HCT116 (cell line): ENCODE data around the gene SLC26A2. TPM values are rescaled to one million over a fixed set of nuclear protein-coding genes. Genes with fewer than 3 reads are reported as not detected.

Experiments used
- ATAC-seq: fragments of 200-7000 bp; cut with Tn5 transposase; 2 replicates; pipeline ENCODE4 v1.9.1; 2020; ENCODE audit warnings: mild to moderate bottlenecking, moderate library complexity
- BruUV-seq: library from RNA; stranded (reverse); fragments of 400-500 nt; replicated peaks from 2 replicates; lab custom pipeline; 2021; lab: Mats Ljungman, UMichigan
- CTCF ChIA-PET: fragments of 300-600 bp; sonication (Branson Sonifier 250); formaldehyde crosslinking; loops from one replicate; lab custom pipeline; 2021; ENCODE audit warnings: antibody characterized with exemption; lab: Charles Lee
- POLR2A ChIA-PET: fragments of 300-600, 350-600 bp; sonication (Branson Sonifier 250); formaldehyde crosslinking; loops from one replicate; lab custom pipeline; 2021; ENCODE audit warnings: antibody characterized with exemption; lab: Charles Lee
- RAD21 ChIA-PET, 2 experiments: fragments of 300-600 bp; sonication (Branson Sonifier 250); formaldehyde crosslinking; loops; one replicate each; lab custom pipeline; 2023; ENCODE audit warnings: low total read pairs in 2 of 2; ENCODE audit not compliant: uncharacterized antibody in 2 of 2, unreplicated experiment in 2 of 2, low non-redundant PET in 1 of 2; lab: Charles Lee
- DNase-seq: peaks from one replicate; pipeline ENCODE4 v3.0.0-alpha.2; 2010; ENCODE audit warnings: low read depth, low spot score
- H2AFZ ChIP-seq: fragments of 200-600 bp; shearing (Covaris generic), sonication (generic); 2 replicates; pipeline ENCODE4 v1.6.1; 2017; ENCODE audit warnings: low read depth, mixed run types, mixed read lengths, antibody characterized with exemption, low read length; ENCODE audit not compliant: poor library complexity, severe bottlenecking
- H3K27ac ChIP-seq: 2 replicates; pipeline ENCODE4 v1.5.1; 2012; ENCODE audit warnings: low read depth, low read length
- H3K27me3 ChIP-seq: fragments of 200-600 bp; sonication (generic); 2 replicates; pipeline ENCODE4 v1.6.1; 2016; ENCODE audit warnings: mixed run types, low read length, mixed read lengths; ENCODE audit not compliant: insufficient read depth
- H3K36me3 ChIP-seq, 2 experiments: fragments of 200-500 bp in 1 of 2; fragments of 200-600 bp in 1 of 2; sonication (Bioruptor generic) in 1 of 2; sonication (generic) in 1 of 2; 2 replicates each; pipeline versions ENCODE4 v1.5.1 to v1.6.1; 2014 to 2016; ENCODE audit warnings: low read length in 2 of 2, inconsistent platforms in 1 of 2, mixed read lengths in 1 of 2, mixed run types in 1 of 2; ENCODE audit not compliant: insufficient read depth in 2 of 2, control insufficient read depth in 1 of 2
- H3K4me1 ChIP-seq, 2 experiments: fragments of 200-600 bp in 1 of 2; sonication (generic) in 1 of 2; 2 replicates each; pipeline versions ENCODE4 v1.5.1 to v1.6.1; 2012 to 2017; ENCODE audit warnings: low read length in 2 of 2, inconsistent platforms in 1 of 2, mild to moderate bottlenecking in 1 of 2, mixed read lengths in 1 of 2, mixed run types in 1 of 2, moderate library complexity in 1 of 2; ENCODE audit not compliant: insufficient read depth in 2 of 2, control insufficient read depth in 1 of 2
- H3K4me2 ChIP-seq: fragments of 200-600 bp; sonication (generic); 2 replicates; pipeline ENCODE4 v1.6.1; 2017; ENCODE audit warnings: mixed run types, low read length, mixed read lengths
- H3K4me3 ChIP-seq, 2 experiments: fragments of 200-600 bp in 1 of 2; sonication (generic) in 1 of 2; replicated peaks in 1 of 2; 2 replicates each; pipeline ENCODE4 v1.5.1; 2011 to 2016; ENCODE audit warnings: low read length in 2 of 2, control low read depth in 1 of 2, low read depth in 1 of 2, mild to moderate bottlenecking in 1 of 2, mixed read lengths in 1 of 2, mixed run types in 1 of 2
- H3K79me2 ChIP-seq: fragments of 200-600 bp; sonication (generic); 2 replicates; pipeline ENCODE4 v1.6.1; 2017; ENCODE audit warnings: mild to moderate bottlenecking, mixed run types, low read length, moderate library complexity, mixed read lengths; ENCODE audit not compliant: insufficient read depth
- H3K9ac ChIP-seq: fragments of 200-600 bp; sonication (generic); 2 replicates; pipeline ENCODE4 v1.6.1; 2016; ENCODE audit warnings: low read length, mixed read lengths
- H3K9me2 ChIP-seq: fragments of 200-600 bp; sonication (generic), shearing (Covaris generic); 2 replicates; pipeline ENCODE4 v1.6.1; 2017; ENCODE audit warnings: mixed run types, mild to moderate bottlenecking, moderate library complexity; ENCODE audit not compliant: insufficient read depth
- H3K9me3 ChIP-seq, 2 experiments: fragments of 200-500 bp in 1 of 2; fragments of 200-600 bp in 1 of 2; sonication (Bioruptor generic) in 1 of 2; sonication (generic) in 1 of 2; 2 replicates each; pipeline ENCODE4 v1.6.1; 2014 to 2017; ENCODE audit warnings: low read length in 2 of 2, mixed read lengths in 2 of 2, inconsistent platforms in 1 of 2, low read depth in 1 of 2, mild to moderate bottlenecking in 1 of 2, mixed run types in 1 of 2, moderate library complexity in 1 of 2; ENCODE audit not compliant: control insufficient read depth in 1 of 2, insufficient read depth in 1 of 2
- H4K20me1 ChIP-seq: fragments of 200-600 bp; sonication (generic), shearing (Covaris generic); 2 replicates; pipeline ENCODE4 v1.6.1; 2017; ENCODE audit warnings: mixed run types, mild to moderate bottlenecking, moderate library complexity; ENCODE audit not compliant: insufficient read depth
- CTCF ChIP-seq, 3 experiments: fragments of 200-600 bp in 1 of 3; sonication (generic) in 1 of 3; IDR thresholded peaks in 2 of 3; conservative IDR thresholded peaks in 1 of 3; 2 replicates each; pipeline ENCODE4 v1.5.1; 2012 to 2017; ENCODE audit warnings: low read depth in 2 of 3, low read length in 2 of 3, antibody characterized with exemption in 1 of 3, borderline replicate concordance in 1 of 3, control low read depth in 1 of 3, mild to moderate bottlenecking in 1 of 3, mixed read lengths in 1 of 3, mixed run types in 1 of 3, moderate library complexity in 1 of 3; ENCODE audit not compliant: insufficient read depth in 1 of 3
- EGR1 ChIP-seq: IDR thresholded peaks from 2 replicates; pipeline ENCODE4 v1.6.1; 2012; ENCODE audit warnings: low read depth
- ELF1 ChIP-seq: IDR thresholded peaks from 2 replicates; pipeline ENCODE4 v1.6.1; 2012; ENCODE audit warnings: low read depth, borderline replicate concordance
- EZH2phosphoT487 ChIP-seq: fragments of 200-600 bp; IDR thresholded peaks from 2 replicates; pipeline ENCODE4 v1.6.1; 2018; ENCODE audit warnings: antibody characterized with exemption, borderline replicate concordance
- JUND ChIP-seq: IDR thresholded peaks from 2 replicates; pipeline ENCODE4 v1.6.1; 2012
- RAD21 ChIP-seq: IDR thresholded peaks from 2 replicates; pipeline ENCODE4 v1.6.1; 2012; ENCODE audit warnings: low read depth, mild to moderate bottlenecking
- SP1 ChIP-seq: IDR thresholded peaks from 2 replicates; pipeline ENCODE4 v1.6.1; 2012; ENCODE audit warnings: low read depth
- SRF ChIP-seq: IDR thresholded peaks from 2 replicates; pipeline ENCODE4 v1.6.1; 2012; ENCODE audit warnings: low read depth
- TCF7L2 ChIP-seq: IDR thresholded peaks from 2 replicates; pipeline ENCODE4 v1.7.0; 2011; ENCODE audit warnings: borderline replicate concordance, inconsistent platforms; ENCODE audit not compliant: insufficient read depth, insufficient read length; ENCODE audit errors: extremely low read depth
- YY1 ChIP-seq: IDR thresholded peaks from 2 replicates; pipeline ENCODE4 v1.6.1; 2011; ENCODE audit warnings: low read length, low read depth, moderate library complexity, mild to moderate bottlenecking; ENCODE audit not compliant: insufficient replicate concordance; ENCODE audit errors: extremely low read depth
- ZFX ChIP-seq: fragments of 450-650 bp; IDR thresholded peaks from 2 replicates; pipeline ENCODE4 v1.6.1; 2017
- ZNF274 ChIP-seq: fragments of 200-500 bp; sonication (Bioruptor generic); IDR thresholded peaks from 2 replicates; pipeline ENCODE4 v1.6.1; 2014; ENCODE audit warnings: mild to moderate bottlenecking, low read depth, low read length, inconsistent platforms
- intact Hi-C: fragments of 100-400 bp; cut with micrococcal nuclease; formaldehyde crosslinking; loops from 2 replicates; pipeline ENCODE4 v1.10.0; 2022
- total RNA-seq: library from RNA; stranded (reverse); gene quantifications from one replicate; pipeline ENCODE4 v1.2.1, GENCODE V29; 2021; ENCODE audit not compliant: unreplicated experiment
- TF ChIP-seq, protein P1 (sequence below): IDR thresholded peaks from 2 replicates; pipeline ENCODE4 v1.6.1; 2012; ENCODE audit warnings: low read depth
- TF ChIP-seq, protein P2 (sequence below): IDR thresholded peaks from 2 replicates; pipeline ENCODE4 v1.6.1; 2012
- TF ChIP-seq, protein P3 (sequence below): IDR thresholded peaks from 2 replicates; pipeline ENCODE4 v1.6.1; 2011; ENCODE audit warnings: mild to moderate bottlenecking, low read length, moderate library complexity; ENCODE audit not compliant: insufficient replicate concordance; ENCODE audit errors: extremely low read depth

Gene SLC26A2
- total RNA-seq, 1 experiment from 2014 or later = 7.8 TPM

- RAD21 ChIA-PET = no interaction called here
- ATAC-seq (no peak), DNase-seq (no peak)
- no peak overlapping the region for H3K4me2 ChIP-seq
- intact Hi-C loops = no loop called here
- peaks cover 16 to 27% of the 10 kb centered on the region in 2 experiments for H3K4me1 ChIP-seq
- H2AFZ ChIP-seq = no peak overlapping the region
- H3K79me2 ChIP-seq = peaks cover 47% of the 10 kb centered on the region
- H3K36me3 ChIP-seq = peaks cover 33 to 60% of the 10 kb centered on the region in 2 experiments
- H3K4me3 ChIP-seq = no peak overlapping the region
- H3K27me3 ChIP-seq = no peaks in the 10 kb centered on the region
- POLR2A ChIA-PET = no interaction called here
- no peak overlapping the region for H3K27ac ChIP-seq
- H3K9me2 ChIP-seq = no peaks in the 10 kb centered on the region
- TF ChIP-seq TCF7L2 = no peak
- TF ChIP-seq ZFX = no peak
- no peak for TF ChIP-seq JUND
- TF ChIP-seq, protein P1, sequence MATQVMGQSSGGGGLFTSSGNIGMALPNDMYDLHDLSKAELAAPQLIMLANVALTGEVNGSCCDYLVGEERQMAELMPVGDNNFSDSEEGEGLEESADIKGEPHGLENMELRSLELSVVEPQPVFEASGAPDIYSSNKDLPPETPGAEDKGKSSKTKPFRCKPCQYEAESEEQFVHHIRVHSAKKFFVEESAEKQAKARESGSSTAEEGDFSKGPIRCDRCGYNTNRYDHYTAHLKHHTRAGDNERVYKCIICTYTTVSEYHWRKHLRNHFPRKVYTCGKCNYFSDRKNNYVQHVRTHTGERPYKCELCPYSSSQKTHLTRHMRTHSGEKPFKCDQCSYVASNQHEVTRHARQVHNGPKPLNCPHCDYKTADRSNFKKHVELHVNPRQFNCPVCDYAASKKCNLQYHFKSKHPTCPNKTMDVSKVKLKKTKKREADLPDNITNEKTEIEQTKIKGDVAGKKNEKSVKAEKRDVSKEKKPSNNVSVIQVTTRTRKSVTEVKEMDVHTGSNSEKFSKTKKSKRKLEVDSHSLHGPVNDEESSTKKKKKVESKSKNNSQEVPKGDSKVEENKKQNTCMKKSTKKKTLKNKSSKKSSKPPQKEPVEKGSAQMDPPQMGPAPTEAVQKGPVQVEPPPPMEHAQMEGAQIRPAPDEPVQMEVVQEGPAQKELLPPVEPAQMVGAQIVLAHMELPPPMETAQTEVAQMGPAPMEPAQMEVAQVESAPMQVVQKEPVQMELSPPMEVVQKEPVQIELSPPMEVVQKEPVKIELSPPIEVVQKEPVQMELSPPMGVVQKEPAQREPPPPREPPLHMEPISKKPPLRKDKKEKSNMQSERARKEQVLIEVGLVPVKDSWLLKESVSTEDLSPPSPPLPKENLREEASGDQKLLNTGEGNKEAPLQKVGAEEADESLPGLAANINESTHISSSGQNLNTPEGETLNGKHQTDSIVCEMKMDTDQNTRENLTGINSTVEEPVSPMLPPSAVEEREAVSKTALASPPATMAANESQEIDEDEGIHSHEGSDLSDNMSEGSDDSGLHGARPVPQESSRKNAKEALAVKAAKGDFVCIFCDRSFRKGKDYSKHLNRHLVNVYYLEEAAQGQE = no peak
- no peak for TF ChIP-seq SP1
- TF ChIP-seq CTCF (IDR thresholded peaks at IDR 0.05 in 2 of 3, conservative IDR thresholded peaks at IDR 0.05 in 1 of 3; ENCODE audit: borderline replicate concordance in 1 of 3, insufficient read depth in 1 of 3, low read depth in 2 of 3, low read length in 2 of 3) = no peak
- TF ChIP-seq YY1 = no peak
- no peak for TF ChIP-seq EZH2phosphoT487
- TF ChIP-seq, protein P2, sequence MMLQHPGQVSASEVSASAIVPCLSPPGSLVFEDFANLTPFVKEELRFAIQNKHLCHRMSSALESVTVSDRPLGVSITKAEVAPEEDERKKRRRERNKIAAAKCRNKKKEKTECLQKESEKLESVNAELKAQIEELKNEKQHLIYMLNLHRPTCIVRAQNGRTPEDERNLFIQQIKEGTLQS = no peak
- TF ChIP-seq EGR1 = no peak
- TF ChIP-seq, protein P3, sequence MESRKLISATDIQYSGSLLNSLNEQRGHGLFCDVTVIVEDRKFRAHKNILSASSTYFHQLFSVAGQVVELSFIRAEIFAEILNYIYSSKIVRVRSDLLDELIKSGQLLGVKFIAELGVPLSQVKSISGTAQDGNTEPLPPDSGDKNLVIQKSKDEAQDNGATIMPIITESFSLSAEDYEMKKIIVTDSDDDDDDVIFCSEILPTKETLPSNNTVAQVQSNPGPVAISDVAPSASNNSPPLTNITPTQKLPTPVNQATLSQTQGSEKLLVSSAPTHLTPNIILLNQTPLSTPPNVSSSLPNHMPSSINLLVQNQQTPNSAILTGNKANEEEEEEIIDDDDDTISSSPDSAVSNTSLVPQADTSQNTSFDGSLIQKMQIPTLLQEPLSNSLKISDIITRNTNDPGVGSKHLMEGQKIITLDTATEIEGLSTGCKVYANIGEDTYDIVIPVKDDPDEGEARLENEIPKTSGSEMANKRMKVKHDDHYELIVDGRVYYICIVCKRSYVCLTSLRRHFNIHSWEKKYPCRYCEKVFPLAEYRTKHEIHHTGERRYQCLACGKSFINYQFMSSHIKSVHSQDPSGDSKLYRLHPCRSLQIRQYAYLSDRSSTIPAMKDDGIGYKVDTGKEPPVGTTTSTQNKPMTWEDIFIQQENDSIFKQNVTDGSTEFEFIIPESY = no peak
- no peak for TF ChIP-seq RAD21
- TF ChIP-seq SRF = no peak
- TF ChIP-seq ZNF274 = no peak
- no peak for TF ChIP-seq ELF1
- CTCF ChIA-PET = no interaction called here
- no TSS peak for BruUV-seq
- H4K20me1 ChIP-seq = no peaks in the 10 kb centered on the region
- H3K9ac ChIP-seq = no peak overlapping the region
- H3K9me3 ChIP-seq = no peaks in the 10 kb centered on the region
These were observed 66.2 kb downstream of the SLC26A2 start for GRCh38 chr5:150026682-150027172.
